ENCODE data around the gene REN.

GRCh38 chr1:204121840-204122555, 44.1 kb downstream of the REN start:
- TF ChIP-seq CTCF (IDR thresholded peaks at IDR 0.05 in 2 of 3, conservative IDR thresholded peaks at IDR 0.05 in 1 of 3; ENCODE audit: insufficient read depth in 2 of 3, low read depth in 1 of 3, low read length in 3 of 3), result no peak
- no peak for TF ChIP-seq ZNF12 (CRISPR knock-in tag; IDR thresholded peaks at IDR 0.05)
- no peak for TF ChIP-seq POLR2A (conservative IDR thresholded peaks at IDR 0.05)

All from K562 (cell line).